Naive B cell (primary cell): ENCODE data around the gene PPM1B. TPM values are rescaled to one million over a fixed set of nuclear protein-coding genes. Genes with fewer than 3 reads are reported as not detected.

ENCODE experiments used
- ATAC-seq, 2 donors: fragments of 150-1000 bp; cut with Tn5 transposase; 2 replicates each; pipeline ENCODE4 v1.10.0; 2021; ENCODE audit warnings: low read depth in 2 of 2, mild to moderate bottlenecking in 2 of 2, moderate library complexity in 2 of 2
- DNase-seq: peaks from one replicate; pipeline ENCODE4 v3.0.0; 2022
- H3K27ac Mint-ChIP-seq, 6 donors: one replicate each; pipeline ENCODE4 v1.8.0; 2020 to 2022; ENCODE audit warnings: mild to moderate bottlenecking in 6 of 6, mixed read lengths in 6 of 6, moderate library complexity in 5 of 6, inconsistent platforms in 2 of 6
- H3K27me3 Mint-ChIP-seq, 3 donors: one replicate each; pipeline ENCODE4 v1.8.0; 2021 to 2022; ENCODE audit warnings: mixed read lengths in 3 of 3, mild to moderate bottlenecking in 1 of 3
- H3K36me3 Mint-ChIP-seq, 2 donors: one replicate each; pipeline ENCODE4 v1.8.0; 2020 to 2022; ENCODE audit warnings: mixed read lengths in 2 of 2, inconsistent platforms in 1 of 2, mild to moderate bottlenecking in 1 of 2
- H3K4me1 Mint-ChIP-seq, 3 donors: one replicate each; pipeline ENCODE4 v1.8.0; 2020 to 2022; ENCODE audit warnings: mixed read lengths in 3 of 3, inconsistent platforms in 1 of 3, mild to moderate bottlenecking in 1 of 3, moderate library complexity in 1 of 3
- H3K4me3 Mint-ChIP-seq, 8 donors: one replicate each; pipeline ENCODE4 v1.8.0; 2020 to 2022; ENCODE audit warnings: mild to moderate bottlenecking in 8 of 8, mixed read lengths in 8 of 8, moderate library complexity in 8 of 8, inconsistent platforms in 2 of 8
- H3K9me3 Mint-ChIP-seq, 7 donors: one replicate each; pipeline ENCODE4 v1.8.0; 2020 to 2022; ENCODE audit warnings: mixed read lengths in 7 of 7, mild to moderate bottlenecking in 5 of 7, inconsistent platforms in 2 of 7, moderate library complexity in 1 of 7
- polyA plus RNA-seq, 6 donors: library from polyadenylated mRNA; unstranded; fragments of 300-500 nt; fragmentation: Illumina TruSeq; gene quantifications; one replicate each; pipeline ENCODE4 v1.2.3, GENCODE V29; 2021; ENCODE audit warnings: low read depth in 6 of 6

Gene PPM1B
- polyA plus RNA-seq, 6 donors from 2014 or later, result 45.1 to 74.3 (median 54.9) TPM

DNA sequence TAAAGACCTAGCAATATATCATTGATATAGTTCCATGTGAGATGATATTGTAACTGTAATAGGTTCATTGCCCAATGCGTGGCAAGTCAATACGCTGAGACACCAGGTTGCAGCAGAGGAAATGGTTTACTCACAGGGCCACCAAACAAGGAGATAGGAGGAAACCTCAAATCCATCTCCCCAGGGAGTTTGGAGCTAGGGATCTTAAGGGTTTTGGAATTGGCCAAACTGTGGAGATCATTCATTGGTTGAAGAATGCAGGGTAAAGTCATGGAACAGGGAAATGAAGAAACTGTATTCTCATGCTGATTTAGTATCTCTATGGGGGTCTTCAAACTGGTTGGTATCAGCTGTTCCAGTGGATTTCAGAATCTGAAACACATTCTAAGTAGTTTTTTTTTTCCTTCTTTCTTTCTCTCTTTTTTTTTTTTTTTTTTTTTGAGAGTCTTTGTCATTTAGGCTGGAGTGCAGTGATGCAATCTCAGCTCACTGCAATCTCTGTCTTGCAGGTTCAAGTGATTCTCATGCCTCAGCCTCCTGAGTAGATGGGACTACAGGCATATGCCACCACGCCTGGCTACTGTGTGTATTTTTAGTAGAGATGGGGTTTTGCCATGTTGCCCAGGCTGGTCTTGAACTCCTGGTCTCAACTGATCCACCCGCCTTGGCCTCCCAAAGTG, 30.7 kb upstream of the PPM1B start:
- H3K27me3 Mint-ChIP-seq, result peaks cover 0 to 9% (median 5%) of the 10 kb centered on the region in 3 donors
- ATAC-seq (no peak), DNase-seq (no peak)
- H3K27ac Mint-ChIP-seq, result no peak overlapping the region
- H3K36me3 Mint-ChIP-seq, result peaks cover 3 to 5% of the 10 kb centered on the region in 2 donors
- H3K4me3 Mint-ChIP-seq, result no peak overlapping the region
- no peaks in the 10 kb centered on the region for H3K4me1 Mint-ChIP-seq
- peaks cover 0 to 5% (median 4%) of the 10 kb centered on the region in 7 donors for H3K9me3 Mint-ChIP-seq

DNA sequence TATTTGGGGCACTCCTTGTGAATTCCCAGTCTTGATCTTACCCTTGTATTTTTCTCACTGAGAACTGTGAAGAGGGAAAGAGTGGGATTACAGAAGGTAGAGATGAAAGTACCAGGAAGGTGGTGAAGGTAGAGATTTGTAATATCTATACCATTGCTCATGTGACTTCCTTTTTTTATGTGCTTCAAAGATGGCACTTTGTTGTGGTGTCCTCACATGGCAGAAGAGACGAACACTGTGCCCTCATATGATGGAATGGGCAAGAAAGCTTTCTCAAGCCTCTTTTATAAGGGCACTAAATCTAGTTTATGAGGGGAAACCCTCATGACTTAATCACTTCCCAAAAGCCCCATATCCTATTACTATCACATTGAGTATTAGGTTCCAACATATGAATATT, 28.9 kb upstream of the PPM1B start:
- no peak overlapping the region for H3K27ac Mint-ChIP-seq
- no peaks in the 10 kb centered on the region for H3K36me3 Mint-ChIP-seq
- no peaks in the 10 kb centered on the region for H3K4me1 Mint-ChIP-seq
- DNase-seq (no peak), ATAC-seq (no peak)
- H3K27me3 Mint-ChIP-seq, result peaks cover 0 to 9% (median 5%) of the 10 kb centered on the region in 3 donors
- H3K4me3 Mint-ChIP-seq, result no peak overlapping the region
- H3K9me3 Mint-ChIP-seq, result no peaks in the 10 kb centered on the region

DNA sequence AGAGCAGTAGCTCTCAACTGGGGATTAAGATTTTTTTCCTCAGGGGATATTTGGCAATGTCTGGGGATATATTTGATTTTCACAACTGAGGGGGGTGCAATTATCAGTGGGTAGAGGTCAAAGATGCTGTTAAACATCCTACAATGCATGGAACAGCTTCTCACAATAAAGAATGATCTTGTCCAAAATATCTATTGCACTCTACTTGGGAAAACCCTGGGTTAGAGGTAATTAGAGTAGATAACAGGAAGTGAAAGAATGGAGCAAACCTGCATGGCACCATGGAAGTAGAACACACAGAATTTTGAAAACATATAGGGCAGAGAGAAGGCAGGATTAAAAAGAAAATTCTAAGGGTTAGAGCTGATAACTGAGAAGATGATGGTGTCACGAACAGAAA, 26.4 kb upstream of the PPM1B start:
- no peak overlapping the region for H3K27ac Mint-ChIP-seq
- H3K4me1 Mint-ChIP-seq, result no peaks in the 10 kb centered on the region
- peaks cover 0 to 9% (median 5%) of the 10 kb centered on the region in 3 donors for H3K27me3 Mint-ChIP-seq
- no peaks in the 10 kb centered on the region for H3K36me3 Mint-ChIP-seq
- no peaks in the 10 kb centered on the region for H3K9me3 Mint-ChIP-seq
- H3K4me3 Mint-ChIP-seq, result no peak overlapping the region
- no peak for ATAC-seq
- no peak for DNase-seq

DNA sequence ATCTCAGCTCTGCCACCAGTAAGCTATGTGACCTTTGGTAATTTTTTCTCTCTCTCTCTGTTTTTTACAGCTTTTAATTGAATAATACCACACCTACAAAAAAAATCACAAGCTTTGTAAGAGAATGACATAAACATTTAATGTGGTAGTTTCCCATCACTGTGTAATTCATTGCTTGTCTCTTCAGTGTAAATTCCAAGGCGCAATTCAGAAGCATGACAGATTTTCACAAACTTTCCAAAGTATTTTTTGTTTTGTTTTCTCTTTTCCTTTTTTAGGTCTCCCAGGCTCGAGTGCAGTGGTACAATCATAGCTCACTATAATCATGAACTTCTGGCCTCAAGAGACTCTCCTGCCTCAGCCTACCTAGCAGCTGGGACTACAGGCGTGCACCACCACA, 25.0 kb upstream of the PPM1B start:
- Mint-ChIP-seq H3K4me1 (no peaks in the 10 kb centered on the region), H3K27ac (peak overlapping the region in 1 of 6 donors; percentile 21)
- no peak for ATAC-seq

DNA sequence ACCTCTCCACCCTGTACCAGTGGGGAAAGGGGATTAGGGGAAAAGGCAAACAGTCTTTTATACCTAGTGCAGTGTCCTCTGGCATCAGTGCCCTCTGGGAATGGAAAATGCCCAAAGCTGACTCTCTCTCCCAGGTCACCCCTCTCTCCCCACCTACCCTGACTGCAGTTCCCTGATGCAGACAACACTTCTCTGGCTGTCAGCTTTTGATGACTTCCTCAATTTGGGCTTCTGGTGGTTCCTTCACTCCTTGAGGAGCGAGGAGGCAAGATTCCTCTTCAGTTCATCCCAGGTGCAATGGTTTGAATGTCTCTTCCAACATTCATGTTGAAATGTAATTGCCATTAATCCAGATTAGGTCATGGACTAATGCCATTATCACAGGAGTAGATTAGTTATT, 19.7 kb upstream of the PPM1B start:
- Mint-ChIP-seq H3K4me3 (peak overlapping the region in 1 of 8 donors; percentile 44), H3K27me3 (peaks cover 0 to 12% (median 8%) of the 10 kb centered on the region in 3 donors), H3K9me3 (peaks cover 0 to 3% (median 0%) of the 10 kb centered on the region in 7 donors), H3K4me1 (no peaks in the 10 kb centered on the region), H3K27ac (no peak overlapping the region), H3K36me3 (peaks cover 0 to 8% of the 10 kb centered on the region in 2 donors)
- ATAC-seq, result no peak
- DNase-seq, result no peak

More for the DNA sequence above, 25.0 kb upstream of the PPM1B start:
- H3K9me3 Mint-ChIP-seq, result no peaks in the 10 kb centered on the region
- no peaks in the 10 kb centered on the region for H3K36me3 Mint-ChIP-seq
- no peak for DNase-seq
- H3K4me3 Mint-ChIP-seq, result no peak overlapping the region
- peaks cover 0 to 9% (median 5%) of the 10 kb centered on the region in 3 donors for H3K27me3 Mint-ChIP-seq

DNA sequence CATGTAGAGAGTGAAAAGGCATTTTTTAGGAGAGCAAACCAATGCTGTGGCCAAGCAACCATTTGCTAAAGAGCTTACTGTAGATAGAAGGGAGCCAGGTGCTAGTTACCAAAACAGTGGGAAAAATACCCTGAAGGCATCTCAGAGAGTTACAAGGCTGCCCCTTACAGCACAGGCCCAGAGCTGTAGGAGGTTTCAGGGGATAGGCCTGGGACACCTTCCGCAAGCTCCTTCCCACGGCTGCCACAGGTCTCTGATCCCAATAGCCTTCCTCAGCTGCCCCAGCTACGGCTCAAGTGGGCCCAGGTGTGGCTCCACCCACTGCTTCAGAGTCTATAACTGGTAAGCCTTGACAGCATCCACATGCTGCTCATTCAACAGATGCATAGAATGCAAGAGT, 18.2 kb upstream of the PPM1B start:
- no peak for ATAC-seq
- no peaks in the 10 kb centered on the region for H3K4me1 Mint-ChIP-seq
- no peak overlapping the region for H3K4me3 Mint-ChIP-seq
- H3K27ac Mint-ChIP-seq, result no peak overlapping the region
- H3K36me3 Mint-ChIP-seq, result peaks cover 0 to 8% of the 10 kb centered on the region in 2 donors
- no peak for DNase-seq
- H3K27me3 Mint-ChIP-seq, result peaks cover 0 to 12% (median 8%) of the 10 kb centered on the region in 3 donors
- H3K9me3 Mint-ChIP-seq, result peaks cover 0 to 3% (median 0%) of the 10 kb centered on the region in 7 donors

DNA sequence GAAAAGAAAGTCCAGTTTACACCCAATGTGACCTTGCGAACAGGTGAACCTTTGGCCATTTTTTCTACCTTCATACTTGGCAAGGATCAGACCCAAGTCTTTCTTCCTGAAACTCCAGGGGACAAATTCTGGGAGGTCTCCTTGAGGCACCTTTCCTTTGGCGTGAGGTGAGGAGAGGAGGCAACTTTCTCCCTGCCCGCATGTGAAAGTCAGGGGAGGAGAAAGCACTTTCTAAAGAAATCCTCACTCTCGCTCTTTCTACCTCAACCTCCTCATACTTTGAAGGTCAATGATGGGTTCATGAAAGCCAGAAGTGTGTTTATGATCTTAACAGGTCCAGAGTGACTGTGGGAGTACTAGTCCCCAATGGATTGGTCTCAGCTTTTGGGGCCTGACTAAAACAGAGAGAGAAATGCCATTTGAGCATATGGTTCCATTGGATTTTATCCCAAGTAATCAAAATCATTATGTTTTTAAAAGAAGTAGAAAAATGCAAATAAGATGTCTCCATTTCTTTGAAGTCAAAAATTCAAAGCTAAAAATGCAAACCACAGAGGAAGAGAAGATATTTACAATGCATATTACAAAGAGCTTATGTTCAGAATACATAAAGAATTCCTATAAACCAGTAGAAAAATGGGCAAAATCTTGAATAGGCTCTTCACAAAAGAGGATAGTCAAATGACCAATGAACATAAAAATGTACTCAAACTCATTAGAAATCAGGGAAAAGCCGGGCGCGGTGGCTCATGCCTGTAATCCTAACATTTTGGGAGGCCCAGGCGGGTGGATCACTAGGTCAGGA, 15.6 kb upstream of the PPM1B start:
- H3K4me1 Mint-ChIP-seq, result no peaks in the 10 kb centered on the region
- DNase-seq, result no peak
- peaks cover 0 to 12% (median 8%) of the 10 kb centered on the region in 3 donors for H3K27me3 Mint-ChIP-seq
- no peak overlapping the region for H3K4me3 Mint-ChIP-seq
- peaks cover 0 to 8% of the 10 kb centered on the region in 2 donors for H3K36me3 Mint-ChIP-seq
- no peak for ATAC-seq
- H3K27ac Mint-ChIP-seq, result no peak overlapping the region
- H3K9me3 Mint-ChIP-seq, result peaks cover 0 to 3% (median 0%) of the 10 kb centered on the region in 7 donors

DNA sequence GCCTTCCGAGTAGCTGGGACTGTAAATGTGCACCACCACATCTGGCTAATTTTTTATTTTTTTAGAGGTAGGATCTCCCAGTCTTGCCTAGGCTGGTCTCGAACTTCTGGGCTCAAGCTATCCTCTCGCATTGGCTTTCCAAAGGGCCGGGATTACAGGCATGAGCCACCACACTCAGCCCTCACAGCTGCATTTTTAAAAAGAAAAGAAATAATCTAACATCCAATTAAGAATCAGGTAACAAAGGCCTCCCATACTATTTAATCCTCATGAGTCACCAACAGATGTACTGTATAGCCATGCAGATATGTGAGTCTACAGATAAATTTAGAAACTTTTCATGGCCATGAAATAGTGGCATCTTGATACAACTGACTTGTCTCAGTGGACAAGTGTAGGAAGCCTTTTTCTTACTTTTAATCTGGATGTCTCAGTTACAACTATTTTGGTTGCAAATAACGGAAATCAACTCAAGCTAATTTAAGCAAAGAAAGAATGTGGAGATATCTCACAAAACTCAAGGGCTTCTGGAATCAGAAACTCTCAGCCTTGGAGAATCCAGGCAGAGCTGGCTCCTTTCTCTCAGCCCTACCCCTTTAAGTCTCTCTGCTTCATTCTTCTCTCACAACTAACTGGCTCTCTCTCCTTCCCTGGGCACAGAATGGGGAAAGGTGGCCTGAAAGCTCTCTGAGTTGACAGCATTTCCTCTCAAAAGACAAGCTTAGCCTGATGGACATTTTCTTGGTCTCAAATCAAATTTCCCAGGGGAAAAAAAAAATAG, 12.8 kb upstream of the PPM1B start:
- Mint-ChIP-seq H3K27me3 (no peaks in the 10 kb centered on the region), H3K4me3 (no peak overlapping the region), H3K36me3 (no peaks in the 10 kb centered on the region), H3K4me1 (no peaks in the 10 kb centered on the region), H3K27ac (no peak overlapping the region), H3K9me3 (peaks cover 0 to 2% (median 0%) of the 10 kb centered on the region in 7 donors)
- ATAC-seq (no peak), DNase-seq (no peak)

DNA sequence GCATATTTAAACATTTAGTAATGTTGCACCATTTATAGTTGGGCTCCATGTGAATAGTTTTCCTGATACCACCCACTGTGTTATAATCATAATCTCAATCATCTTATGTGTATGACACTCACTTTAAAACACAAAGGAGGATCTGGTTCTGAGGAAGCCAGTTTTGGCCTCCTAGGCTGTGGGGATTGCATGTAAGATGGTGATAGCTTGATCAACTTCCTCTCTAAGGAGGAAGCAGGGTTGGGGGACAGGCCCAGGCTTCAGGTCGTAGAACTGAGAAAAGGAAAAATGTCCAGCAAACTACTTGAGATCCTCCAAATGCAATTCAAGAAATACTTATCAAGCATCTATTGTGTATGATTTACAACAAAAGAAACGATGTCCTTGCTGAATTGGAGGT, 4.9 kb upstream of the PPM1B start:
- peaks cover 0 to 3% of the 10 kb centered on the region in 2 donors for H3K36me3 Mint-ChIP-seq
- no peak for ATAC-seq
- no peak overlapping the region for H3K27ac Mint-ChIP-seq
- no peak overlapping the region for H3K4me3 Mint-ChIP-seq
- no peaks in the 10 kb centered on the region for H3K27me3 Mint-ChIP-seq
- no peak for DNase-seq
- H3K9me3 Mint-ChIP-seq, result peaks cover 0 to 4% (median 0%) of the 10 kb centered on the region in 7 donors
- H3K4me1 Mint-ChIP-seq, result peaks cover 8 to 10% (median 10%) of the 10 kb centered on the region in 3 donors

DNA sequence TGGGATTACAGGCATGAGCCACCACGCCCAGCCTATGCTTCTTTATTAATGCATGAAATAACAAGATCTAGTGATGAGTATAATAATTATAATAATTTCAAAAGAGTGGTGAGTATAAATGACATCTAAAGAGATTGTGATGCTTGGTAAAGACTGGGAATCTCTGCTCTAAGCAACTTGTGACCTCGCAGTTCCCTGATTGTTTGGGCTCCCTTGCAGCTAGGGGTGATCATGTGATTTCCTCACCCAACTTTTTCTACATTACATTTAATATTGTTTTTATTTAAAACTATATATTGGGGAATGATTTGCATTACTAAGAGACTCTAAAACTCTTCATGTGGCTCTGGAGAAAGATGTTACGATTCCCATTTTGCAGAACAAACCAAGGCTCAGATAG, 4.1 kb upstream of the PPM1B start:
- Mint-ChIP-seq H3K9me3 (peaks cover 0 to 4% (median 0%) of the 10 kb centered on the region in 7 donors), H3K4me3 (peak overlapping the region in 1 of 8 donors; percentile 52), H3K27ac (no peak overlapping the region), H3K36me3 (peaks cover 3 to 12% of the 10 kb centered on the region in 2 donors), H3K27me3 (no peaks in the 10 kb centered on the region), H3K4me1 (peaks cover 9 to 10% (median 10%) of the 10 kb centered on the region in 3 donors)
- no peak for ATAC-seq
- DNase-seq, result no peak

DNA sequence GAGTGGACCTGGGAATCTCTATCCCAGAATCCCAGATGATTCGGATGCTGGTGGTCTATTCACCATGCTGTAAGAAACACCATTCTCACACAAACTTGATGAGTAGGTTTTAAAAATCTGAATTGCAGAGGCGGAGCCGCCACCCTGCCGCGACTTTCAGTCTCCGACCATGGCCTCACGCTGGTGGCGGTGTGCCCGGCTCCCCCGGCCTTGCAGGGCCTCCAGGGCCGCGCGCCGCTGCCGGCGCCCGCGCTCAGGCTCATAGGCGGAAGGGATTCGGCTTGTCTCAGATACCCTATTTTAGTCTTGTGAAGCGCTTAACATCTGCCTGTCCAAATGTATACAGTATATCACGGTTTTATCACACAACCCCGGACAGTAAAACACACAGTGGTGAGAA, 2.6 kb upstream of the PPM1B start:
- no peaks in the 10 kb centered on the region for H3K27me3 Mint-ChIP-seq
- peaks cover 0 to 4% (median 0%) of the 10 kb centered on the region in 7 donors for H3K9me3 Mint-ChIP-seq
- H3K36me3 Mint-ChIP-seq, result peaks cover 5 to 15% of the 10 kb centered on the region in 2 donors
- no peak for DNase-seq
- peaks cover 20 to 23% (median 20%) of the 10 kb centered on the region in 3 donors for H3K4me1 Mint-ChIP-seq
- no peak for ATAC-seq
- H3K27ac Mint-ChIP-seq, result no peak overlapping the region
- H3K4me3 Mint-ChIP-seq, result peak overlapping the region in 1 of 8 donors; percentile 41

DNA sequence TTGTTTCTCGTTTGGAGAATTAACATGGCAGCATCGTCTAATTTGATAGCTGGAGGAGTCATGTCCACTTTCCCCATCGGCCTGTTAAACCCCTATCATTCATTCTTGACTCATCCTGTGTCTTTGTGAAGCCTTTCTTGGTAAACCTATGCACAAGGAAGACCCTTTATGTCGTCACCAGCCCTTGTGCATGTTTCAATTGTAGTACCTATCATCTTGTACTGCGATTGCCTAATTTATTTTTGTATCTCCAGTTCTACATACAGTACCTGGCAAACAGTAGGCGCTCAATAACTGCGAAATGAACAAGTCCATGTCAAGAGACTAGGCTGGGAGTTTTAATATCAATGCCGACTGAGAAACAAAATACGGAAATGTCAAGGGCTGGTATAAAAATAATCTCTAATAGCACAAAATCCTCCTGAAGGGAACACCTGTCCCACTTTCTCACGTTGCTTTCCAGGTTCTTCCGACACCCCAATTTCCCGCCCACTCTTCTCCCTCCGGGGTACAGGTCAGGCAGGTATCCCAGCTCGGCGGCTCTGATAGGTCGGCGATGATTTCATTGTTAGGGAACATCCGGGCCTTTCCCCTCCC, 1.3 kb upstream of the PPM1B start:
- Mint-ChIP-seq H3K27me3 (no peaks in the 10 kb centered on the region), H3K36me3 (peaks cover 5 to 15% of the 10 kb centered on the region in 2 donors), H3K27ac (peak overlapping the region; percentile 97 to 100 (median 99)), H3K9me3 (peaks cover 0 to 4% (median 0%) of the 10 kb centered on the region in 7 donors), H3K4me3 (peak overlapping the region; percentile 91 to 100 (median 96)), H3K4me1 (peaks cover 20 to 32% (median 26%) of the 10 kb centered on the region in 3 donors)
- DNase-seq (no peak), ATAC-seq (peak; percentile 10 to 11)
